Suprapubic skin (tissue), 4 donors: ENCODE data around the gene CHRFAM7A.
"Not testable (repeated sequence)": the region's sequence is repeated elsewhere in the genome, so short reads cannot be mapped to it uniquely, and the experiment has no call there.

Experiments used
- EP300 ChIP-seq: sonication (generic); formaldehyde crosslinking; IDR thresholded peaks from one replicate; pipeline ENCODE4 v1.6.1; 2017; ENCODE audit warnings: antibody characterized with exemption
- POLR2A ChIP-seq, 2 donors: fragments of 450-650 bp; IDR thresholded peaks; one replicate each; pipeline ENCODE4 v1.6.1; 2017; ENCODE audit warnings: antibody characterized with exemption in 2 of 2, mild to moderate bottlenecking in 2 of 2, moderate library complexity in 2 of 2
- POLR2AphosphoS5 ChIP-seq, 3 donors: sonication (generic); formaldehyde crosslinking; IDR thresholded peaks; one replicate each; pipeline ENCODE4 v1.6.1; 2017; ENCODE audit warnings: antibody characterized with exemption in 3 of 3
- TF ChIP-seq, protein P1 (sequence below), 2 donors: fragments of 200-600 bp in 1 of 2; fragments of 450-650 bp in 1 of 2; sonication (generic) in 1 of 2; IDR thresholded peaks; one replicate each; pipeline ENCODE4 v1.5.1; 2016 to 2019; ENCODE audit warnings: antibody characterized with exemption in 2 of 2, mild to moderate bottlenecking in 1 of 2, moderate library complexity in 1 of 2

DNA sequence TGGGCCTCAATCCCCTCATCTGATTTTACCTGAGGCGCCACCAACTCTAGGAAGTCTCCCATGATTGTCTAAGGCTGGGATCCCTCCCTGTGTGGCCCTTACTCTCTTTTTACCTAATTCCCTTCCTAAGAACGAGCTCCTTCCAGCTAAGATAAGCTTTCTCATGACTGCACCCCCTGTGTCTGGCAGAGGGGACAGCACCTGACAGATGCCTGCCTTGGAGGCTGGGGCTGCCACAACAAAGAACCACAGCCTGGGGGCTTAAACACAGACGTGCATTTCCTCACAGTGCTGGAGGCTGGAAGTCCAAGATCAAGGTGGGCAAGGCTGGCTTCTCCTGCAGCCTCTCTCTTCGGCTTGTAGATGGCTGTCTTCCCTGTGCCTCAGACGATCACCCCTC is 43.5 kb downstream of the CHRFAM7A start:
- TF ChIP-seq, protein P1, sequence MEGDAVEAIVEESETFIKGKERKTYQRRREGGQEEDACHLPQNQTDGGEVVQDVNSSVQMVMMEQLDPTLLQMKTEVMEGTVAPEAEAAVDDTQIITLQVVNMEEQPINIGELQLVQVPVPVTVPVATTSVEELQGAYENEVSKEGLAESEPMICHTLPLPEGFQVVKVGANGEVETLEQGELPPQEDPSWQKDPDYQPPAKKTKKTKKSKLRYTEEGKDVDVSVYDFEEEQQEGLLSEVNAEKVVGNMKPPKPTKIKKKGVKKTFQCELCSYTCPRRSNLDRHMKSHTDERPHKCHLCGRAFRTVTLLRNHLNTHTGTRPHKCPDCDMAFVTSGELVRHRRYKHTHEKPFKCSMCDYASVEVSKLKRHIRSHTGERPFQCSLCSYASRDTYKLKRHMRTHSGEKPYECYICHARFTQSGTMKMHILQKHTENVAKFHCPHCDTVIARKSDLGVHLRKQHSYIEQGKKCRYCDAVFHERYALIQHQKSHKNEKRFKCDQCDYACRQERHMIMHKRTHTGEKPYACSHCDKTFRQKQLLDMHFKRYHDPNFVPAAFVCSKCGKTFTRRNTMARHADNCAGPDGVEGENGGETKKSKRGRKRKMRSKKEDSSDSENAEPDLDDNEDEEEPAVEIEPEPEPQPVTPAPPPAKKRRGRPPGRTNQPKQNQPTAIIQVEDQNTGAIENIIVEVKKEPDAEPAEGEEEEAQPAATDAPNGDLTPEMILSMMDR (IDR thresholded peaks at IDR 0.05), result not testable (repeated sequence)
- TF ChIP-seq POLR2AphosphoS5 (IDR thresholded peaks at IDR 0.05); POLR2A (IDR thresholded peaks at IDR 0.05); EP300: not testable (repeated sequence)
